ENCODE data around the gene MYH6. TPM values are rescaled to one million over a fixed set of nuclear protein-coding genes. Genes with fewer than 3 reads are reported as not detected.

MYH6 gene
- total RNA-seq, 1 donor from 2014 or later = 0.62 TPM

- no peaks in the 10 kb centered on the region for H3K4me1 ChIP-seq
- ATAC-seq = no peak
- intact Hi-C loops (cut with DNase I) = no loop called here
- H3K27ac ChIP-seq = no peak overlapping the region
- TF ChIP-seq, protein P1, sequence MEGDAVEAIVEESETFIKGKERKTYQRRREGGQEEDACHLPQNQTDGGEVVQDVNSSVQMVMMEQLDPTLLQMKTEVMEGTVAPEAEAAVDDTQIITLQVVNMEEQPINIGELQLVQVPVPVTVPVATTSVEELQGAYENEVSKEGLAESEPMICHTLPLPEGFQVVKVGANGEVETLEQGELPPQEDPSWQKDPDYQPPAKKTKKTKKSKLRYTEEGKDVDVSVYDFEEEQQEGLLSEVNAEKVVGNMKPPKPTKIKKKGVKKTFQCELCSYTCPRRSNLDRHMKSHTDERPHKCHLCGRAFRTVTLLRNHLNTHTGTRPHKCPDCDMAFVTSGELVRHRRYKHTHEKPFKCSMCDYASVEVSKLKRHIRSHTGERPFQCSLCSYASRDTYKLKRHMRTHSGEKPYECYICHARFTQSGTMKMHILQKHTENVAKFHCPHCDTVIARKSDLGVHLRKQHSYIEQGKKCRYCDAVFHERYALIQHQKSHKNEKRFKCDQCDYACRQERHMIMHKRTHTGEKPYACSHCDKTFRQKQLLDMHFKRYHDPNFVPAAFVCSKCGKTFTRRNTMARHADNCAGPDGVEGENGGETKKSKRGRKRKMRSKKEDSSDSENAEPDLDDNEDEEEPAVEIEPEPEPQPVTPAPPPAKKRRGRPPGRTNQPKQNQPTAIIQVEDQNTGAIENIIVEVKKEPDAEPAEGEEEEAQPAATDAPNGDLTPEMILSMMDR (IDR thresholded peaks at IDR 0.05) = no peak
- no peaks in the 10 kb centered on the region for H3K9me3 ChIP-seq
- DNase-seq = no peak
- H3K27me3 ChIP-seq (ENCODE audit: low read depth) = no peaks in the 10 kb centered on the region
- H3K36me3 ChIP-seq = no peaks in the 10 kb centered on the region
- no peak overlapping the region for H3K4me3 ChIP-seq
Observed at GRCh38 chr14:23414254-23414653, 6.2 kb upstream of the MYH6 start.

- Histone ChIP-seq H3K36me3 (no peaks in the 10 kb centered on the region), H3K27me3 (ENCODE audit: low read depth) (no peaks in the 10 kb centered on the region)
- intact Hi-C loops (cut with DNase I) = no loop called here
Observed at GRCh38 chr14:23413681-23414080, 5.6 kb upstream of the MYH6 start.

GRCh38 chr14:23411563-23412525, 3.8 kb upstream of the MYH6 start:
- no peak overlapping the region for H3K4me3 ChIP-seq
- H3K36me3 ChIP-seq = no peaks in the 10 kb centered on the region
- DNase-seq = no peak
- no peak for ATAC-seq
- H3K27ac ChIP-seq = no peak overlapping the region
- intact Hi-C loops (cut with DNase I) = no loop called here
- no peaks in the 10 kb centered on the region for H3K4me1 ChIP-seq
- no peaks in the 10 kb centered on the region for H3K9me3 ChIP-seq
- no peaks in the 10 kb centered on the region for H3K27me3 ChIP-seq (ENCODE audit: low read depth)
- TF ChIP-seq, protein P1 (IDR thresholded peaks at IDR 0.05) = no peak

More at GRCh38 chr14:23413681-23414080, 5.6 kb upstream of the MYH6 start:
- TF ChIP-seq, protein P1 (IDR thresholded peaks at IDR 0.05) = no peak
- Histone ChIP-seq H3K27ac (no peak overlapping the region), H3K4me1 (no peaks in the 10 kb centered on the region), H3K9me3 (no peaks in the 10 kb centered on the region), H3K4me3 (no peak overlapping the region)
- DNase-seq (no peak), ATAC-seq (no peak)

GRCh38 chr14:23409966-23410635, 2.0 kb upstream of the MYH6 start:
- Histone ChIP-seq H3K27ac (no peak overlapping the region), H3K27me3 (ENCODE audit: low read depth) (no peaks in the 10 kb centered on the region), H3K4me1 (no peaks in the 10 kb centered on the region), H3K9me3 (no peaks in the 10 kb centered on the region), H3K4me3 (no peak overlapping the region), H3K36me3 (no peaks in the 10 kb centered on the region)
- ATAC-seq = peak in 1 of 2 donors; percentile 16
- no peak for DNase-seq
- TF ChIP-seq, protein P1 (IDR thresholded peaks at IDR 0.05) = no peak
- intact Hi-C loops (cut with DNase I) = no loop called here

DNA sequence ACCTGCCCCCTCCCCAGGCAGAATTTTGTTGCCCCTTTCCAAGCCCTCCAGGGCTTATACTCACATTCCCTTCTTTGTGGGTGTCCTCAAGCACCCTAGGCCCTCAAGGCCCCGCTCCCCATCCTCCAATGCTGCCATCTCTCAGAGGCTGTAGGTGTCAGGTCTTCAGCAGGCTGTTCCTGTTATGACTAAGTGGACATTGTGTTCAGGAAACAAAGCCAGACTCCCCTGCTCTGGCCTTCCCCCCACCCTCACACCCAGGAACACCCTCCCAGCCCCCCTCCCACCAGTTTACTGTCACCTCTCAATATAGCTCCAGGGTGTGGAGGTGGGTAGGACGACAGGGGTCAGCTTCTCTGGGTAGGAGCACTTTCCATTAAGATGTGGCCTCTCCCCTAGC, 1.4 kb upstream of the MYH6 start:
- H3K27me3 ChIP-seq (ENCODE audit: low read depth) = no peaks in the 10 kb centered on the region
- TF ChIP-seq, protein P1 (IDR thresholded peaks at IDR 0.05) = no peak
- ATAC-seq (no peak), DNase-seq (no peak)
- H3K36me3 ChIP-seq = no peaks in the 10 kb centered on the region
- intact Hi-C loops (cut with DNase I) = no loop called here
- H3K27ac ChIP-seq = no peak overlapping the region
- H3K4me3 ChIP-seq = no peak overlapping the region
- no peaks in the 10 kb centered on the region for H3K4me1 ChIP-seq
- no peaks in the 10 kb centered on the region for H3K9me3 ChIP-seq

All from lower lobe of right lung (tissue), 2 donors.